MM.1S (cell line): Measurements from ENCODE around the gene PRCD.

Experiments used
- DNase-seq: peaks from one replicate; pipeline ENCODE4 v3.0.0-alpha.2; 2015
- H2AFZ ChIP-seq: fragments of 300-600 bp; sonication (generic); 2 replicates; pipeline ENCODE4 v1.6.0; 2016; ENCODE audit warnings: antibody characterized with exemption, low read length
- H3F3A ChIP-seq: fragments of 300-600 bp; sonication (generic); 2 replicates; pipeline ENCODE4 v1.6.1; 2016; ENCODE audit warnings: mild to moderate bottlenecking, antibody characterized with exemption, low read length, moderate library complexity, mixed read lengths; ENCODE audit not compliant: insufficient read depth
- H3K27ac ChIP-seq: fragments of 300-600 bp; sonication (generic); 2 replicates; pipeline ENCODE4 v1.5.1; 2016; ENCODE audit warnings: mild to moderate bottlenecking, low read length
- H3K27me3 ChIP-seq: fragments of 300-600 bp; sonication (generic); replicated peaks from 2 replicates; pipeline ENCODE4 v1.6.0; 2016; ENCODE audit warnings: low read length; ENCODE audit not compliant: insufficient read depth
- H3K36me3 ChIP-seq: fragments of 300-600 bp; sonication (generic); replicated peaks from 2 replicates; pipeline ENCODE4 v1.6.1; 2016; ENCODE audit warnings: mild to moderate bottlenecking, low read length, mixed read lengths; ENCODE audit not compliant: insufficient read depth
- H3K4me1 ChIP-seq: fragments of 300-600 bp; sonication (generic); 2 replicates; pipeline ENCODE4 v1.6.1; 2016; ENCODE audit warnings: low read length, mixed read lengths
- H3K4me2 ChIP-seq: fragments of 300-600 bp; sonication (generic); 2 replicates; pipeline ENCODE4 v1.6.0; 2016; ENCODE audit warnings: low read depth, low read length
- H3K4me3 ChIP-seq: fragments of 300-600 bp; sonication (generic); 2 replicates; pipeline ENCODE4 v1.5.1; 2016; ENCODE audit warnings: low read length, mixed read lengths
- H3K79me2 ChIP-seq: fragments of 300-600 bp; sonication (generic); 2 replicates; pipeline ENCODE4 v1.6.1; 2016; ENCODE audit warnings: mixed run types, low read length, mixed read lengths
- H3K9ac ChIP-seq: fragments of 300-600 bp; sonication (generic); 2 replicates; pipeline ENCODE4 v1.6.1; 2016; ENCODE audit warnings: low read length, mixed read lengths
- H3K9me2 ChIP-seq: fragments of 300-600 bp; sonication (generic); replicated peaks from 2 replicates; pipeline ENCODE4 v1.6.1; 2016; ENCODE audit warnings: mild to moderate bottlenecking, low read length, mixed read lengths; ENCODE audit not compliant: insufficient read depth
- H3K9me3 ChIP-seq: fragments of 300-600 bp; sonication (generic); replicated peaks from 2 replicates; pipeline ENCODE4 v1.6.1; 2016; ENCODE audit warnings: mild to moderate bottlenecking, low read length, mixed read lengths; ENCODE audit not compliant: insufficient read depth
- H4K20me1 ChIP-seq: fragments of 300-600 bp; sonication (generic); 2 replicates; pipeline ENCODE4 v1.6.1; 2016; ENCODE audit warnings: mild to moderate bottlenecking, low read length, moderate library complexity, mixed read lengths; ENCODE audit not compliant: insufficient read depth
- EZH2 ChIP-seq: fragments of 300-600 bp; sonication (generic); optimal IDR thresholded peaks from 2 replicates; pipeline ENCODE3; 2017; ENCODE audit warnings: low read depth, mild to moderate bottlenecking, antibody characterized with exemption, low read length, mixed read lengths
- EZH2phosphoT487 ChIP-seq: fragments of 300-600 bp; sonication (generic); IDR thresholded peaks from 2 replicates; pipeline ENCODE4 v1.6.1; 2018; ENCODE audit warnings: antibody characterized with exemption, low read length
- TF ChIP-seq, protein P1 (sequence below): fragments of 300-600 bp; sonication (generic); IDR thresholded peaks from 2 replicates; pipeline ENCODE4 v1.5.1; 2016; ENCODE audit warnings: antibody characterized with exemption, low read length, mixed read lengths

Gene PRCD

GRCh38 chr17:76497979-76498875, 41.6 kb upstream of the PRCD start:
- Histone ChIP-seq H2AFZ (no peak overlapping the region), H3K27ac (peak overlapping the region; percentile 20; the same call in 1 of the 2 replicates), H3K27me3 (no peaks in the 10 kb centered on the region), H3K4me2 (no peak overlapping the region; the same call in 1 of the 2 replicates), H3K9ac (peak overlapping the region; percentile 14; the same call in 1 of the 2 replicates), H3F3A (peaks cover 10% of the 10 kb centered on the region), H3K9me3 (no peaks in the 10 kb centered on the region), H4K20me1 (no peaks in the 10 kb centered on the region), H3K79me2 (peaks cover 69% of the 10 kb centered on the region), H3K36me3 (no peaks in the 10 kb centered on the region), H3K9me2 (no peaks in the 10 kb centered on the region), H3K4me1 (peaks cover 58% of the 10 kb centered on the region), H3K4me3 (no peak overlapping the region)
- no peak for DNase-seq
- TF ChIP-seq EZH2phosphoT487 (no peak), EZH2 (no peak)
- TF ChIP-seq, protein P1, sequence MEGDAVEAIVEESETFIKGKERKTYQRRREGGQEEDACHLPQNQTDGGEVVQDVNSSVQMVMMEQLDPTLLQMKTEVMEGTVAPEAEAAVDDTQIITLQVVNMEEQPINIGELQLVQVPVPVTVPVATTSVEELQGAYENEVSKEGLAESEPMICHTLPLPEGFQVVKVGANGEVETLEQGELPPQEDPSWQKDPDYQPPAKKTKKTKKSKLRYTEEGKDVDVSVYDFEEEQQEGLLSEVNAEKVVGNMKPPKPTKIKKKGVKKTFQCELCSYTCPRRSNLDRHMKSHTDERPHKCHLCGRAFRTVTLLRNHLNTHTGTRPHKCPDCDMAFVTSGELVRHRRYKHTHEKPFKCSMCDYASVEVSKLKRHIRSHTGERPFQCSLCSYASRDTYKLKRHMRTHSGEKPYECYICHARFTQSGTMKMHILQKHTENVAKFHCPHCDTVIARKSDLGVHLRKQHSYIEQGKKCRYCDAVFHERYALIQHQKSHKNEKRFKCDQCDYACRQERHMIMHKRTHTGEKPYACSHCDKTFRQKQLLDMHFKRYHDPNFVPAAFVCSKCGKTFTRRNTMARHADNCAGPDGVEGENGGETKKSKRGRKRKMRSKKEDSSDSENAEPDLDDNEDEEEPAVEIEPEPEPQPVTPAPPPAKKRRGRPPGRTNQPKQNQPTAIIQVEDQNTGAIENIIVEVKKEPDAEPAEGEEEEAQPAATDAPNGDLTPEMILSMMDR: no peak

DNA sequence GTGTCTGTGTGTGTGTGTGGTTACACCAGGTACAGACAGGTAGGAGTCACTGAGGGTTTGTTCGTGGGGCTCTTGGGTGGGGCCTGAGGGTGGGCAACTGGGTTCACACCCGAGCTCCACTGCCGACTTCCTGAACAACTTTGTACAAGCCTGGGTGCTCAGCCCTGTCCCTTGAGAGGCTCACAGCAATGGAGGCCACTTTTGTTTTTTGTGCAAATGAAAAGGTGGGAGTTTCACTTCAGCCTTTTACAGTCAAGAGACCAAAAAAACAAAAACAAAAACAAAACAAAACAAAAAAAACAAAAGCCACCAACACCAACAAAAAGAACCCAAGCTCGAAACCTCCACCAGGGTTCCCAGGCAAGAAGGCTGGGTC, 41.0 kb upstream of the PRCD start:
- Histone ChIP-seq H3K9ac (peak overlapping the region; percentile 14; the same call in 1 of the 2 replicates), H3F3A (peaks cover 4% of the 10 kb centered on the region), H3K9me2 (no peaks in the 10 kb centered on the region)

DNA sequence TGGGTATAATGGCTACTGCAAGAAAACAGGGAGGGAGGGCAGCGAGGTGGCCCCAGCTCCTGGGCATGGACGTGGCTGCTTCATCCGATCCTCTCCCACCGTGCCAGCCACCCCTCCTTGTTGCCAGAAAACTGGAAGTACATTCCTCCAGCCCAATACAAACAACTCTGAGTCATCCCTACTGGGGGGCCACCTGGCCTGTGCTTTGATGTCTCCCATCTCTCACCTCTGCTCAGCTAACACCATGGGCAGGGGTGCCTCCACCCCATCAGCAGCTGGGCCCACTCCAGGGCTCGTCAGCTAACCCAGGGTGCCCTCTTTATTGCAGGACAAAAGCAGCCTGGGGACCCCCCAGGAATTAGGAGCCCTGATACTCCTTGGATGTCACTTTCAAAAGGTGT, 40.6 kb upstream of the PRCD start:
- no peak for TF ChIP-seq EZH2phosphoT487
- TF ChIP-seq, protein P1: no peak
- TF ChIP-seq EZH2: no peak
- no peak for DNase-seq
- Histone ChIP-seq H3K36me3 (no peaks in the 10 kb centered on the region), H3F3A (no peaks in the 10 kb centered on the region), H3K9me2 (no peaks in the 10 kb centered on the region), H4K20me1 (no peaks in the 10 kb centered on the region), H3K27me3 (no peaks in the 10 kb centered on the region), H3K4me2 (peak overlapping the region; percentile 81), H3K9me3 (no peaks in the 10 kb centered on the region), H2AFZ (no peak overlapping the region), H3K4me1 (peaks cover 47% of the 10 kb centered on the region), H3K27ac (peak overlapping the region; percentile 14; the same call in 1 of the 2 replicates), H3K79me2 (peaks cover 65% of the 10 kb centered on the region), H3K4me3 (peak overlapping the region; percentile 82), H3K9ac (peak overlapping the region; percentile 14; the same call in 1 of the 2 replicates)

More for the DNA sequence above, 41.0 kb upstream of the PRCD start:
- peak overlapping the region; percentile 20; the same call in 1 of the 2 replicates for H3K27ac ChIP-seq
- no peak for TF ChIP-seq EZH2phosphoT487
- TF ChIP-seq, protein P1: no peak
- peak overlapping the region; percentile 81 for H3K4me2 ChIP-seq
- H3K36me3 ChIP-seq: no peaks in the 10 kb centered on the region
- H3K9me3 ChIP-seq: no peaks in the 10 kb centered on the region
- no peak for DNase-seq
- peaks cover 69% of the 10 kb centered on the region for H3K79me2 ChIP-seq
- no peaks in the 10 kb centered on the region for H4K20me1 ChIP-seq
- no peaks in the 10 kb centered on the region for H3K27me3 ChIP-seq
- peaks cover 51% of the 10 kb centered on the region for H3K4me1 ChIP-seq
- peak overlapping the region; percentile 82 for H3K4me3 ChIP-seq
- no peak overlapping the region for H2AFZ ChIP-seq
